Neutrophil (primary cell): ENCODE results near the gene TNPO1.

Experiments used
- H3K27ac ChIP-seq: fragments of 200-600 bp; sonication (generic); 2 replicates; pipeline ENCODE4 v1.5.1; 2016; ENCODE audit warnings: mild to moderate bottlenecking, moderate library complexity
- H3K27me3 ChIP-seq: fragments of 200-600 bp; sonication (generic); 2 replicates; pipeline ENCODE4 v1.6.0; 2016; ENCODE audit warnings: mild to moderate bottlenecking
- H3K36me3 ChIP-seq: fragments of 200-600 bp; sonication (generic); 2 replicates; pipeline ENCODE4 v1.5.1; 2017
- H3K4me1 ChIP-seq, 2 experiments: fragments of 200-600 bp in 1 of 2; sonication (generic) in 1 of 2; 1 replicate in 1 of 2; 2 replicates in 1 of 2; pipeline versions ENCODE4 v1.5.1 to v1.6.1; 2013 to 2016; ENCODE audit warnings: low read depth in 1 of 2, low read length in 1 of 2, mild to moderate bottlenecking in 1 of 2, moderate library complexity in 1 of 2; ENCODE audit not compliant: control insufficient read depth in 1 of 2, insufficient read depth in 1 of 2
- H3K4me3 ChIP-seq, 2 experiments: fragments of 200-600 bp in 1 of 2; sonication (generic) in 1 of 2; 1 replicate in 1 of 2; 2 replicates in 1 of 2; pipeline ENCODE4 v1.5.1; 2013 to 2016; ENCODE audit warnings: low read depth in 1 of 2, low read length in 1 of 2, mild to moderate bottlenecking in 1 of 2, moderate library complexity in 1 of 2
- H3K9me3 ChIP-seq: fragments of 200-600 bp; sonication (generic); 2 replicates; pipeline ENCODE4 v1.5.1; 2016
- TF ChIP-seq, protein P1 (sequence below): fragments of 200-600 bp; sonication (generic); IDR thresholded peaks from 2 replicates; pipeline ENCODE4 v1.5.1; 2016; ENCODE audit warnings: antibody characterized with exemption

The TNPO1 gene

DNA sequence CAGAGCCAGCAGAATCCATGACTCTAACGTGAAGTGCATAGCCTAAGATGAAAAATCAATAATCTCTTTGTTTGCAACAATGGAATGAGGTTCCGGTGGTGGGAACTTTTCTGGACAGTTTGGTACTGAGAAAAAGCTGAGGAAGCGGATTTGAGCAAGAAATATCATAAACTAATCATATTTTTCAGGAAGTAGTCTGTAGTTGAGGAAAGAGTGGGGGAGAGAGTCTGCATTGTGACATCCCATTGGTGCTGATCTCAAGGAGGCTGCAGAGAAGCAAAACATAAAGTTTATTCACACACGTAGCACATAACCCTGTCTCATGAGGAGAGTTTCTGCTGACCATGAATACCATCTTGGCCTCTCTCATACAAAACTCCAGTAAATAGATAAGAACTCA lies 123.6 kb downstream of the TNPO1 start:
- Histone ChIP-seq H3K27me3 (no peaks in the 10 kb centered on the region), H3K36me3 (no peaks in the 10 kb centered on the region), H3K4me3 (no peak overlapping the region), H3K27ac (no peak overlapping the region), H3K9me3 (no peaks in the 10 kb centered on the region), H3K4me1 (peaks cover 17 to 19% of the 10 kb centered on the region in 2 experiments)
- TF ChIP-seq, protein P1, sequence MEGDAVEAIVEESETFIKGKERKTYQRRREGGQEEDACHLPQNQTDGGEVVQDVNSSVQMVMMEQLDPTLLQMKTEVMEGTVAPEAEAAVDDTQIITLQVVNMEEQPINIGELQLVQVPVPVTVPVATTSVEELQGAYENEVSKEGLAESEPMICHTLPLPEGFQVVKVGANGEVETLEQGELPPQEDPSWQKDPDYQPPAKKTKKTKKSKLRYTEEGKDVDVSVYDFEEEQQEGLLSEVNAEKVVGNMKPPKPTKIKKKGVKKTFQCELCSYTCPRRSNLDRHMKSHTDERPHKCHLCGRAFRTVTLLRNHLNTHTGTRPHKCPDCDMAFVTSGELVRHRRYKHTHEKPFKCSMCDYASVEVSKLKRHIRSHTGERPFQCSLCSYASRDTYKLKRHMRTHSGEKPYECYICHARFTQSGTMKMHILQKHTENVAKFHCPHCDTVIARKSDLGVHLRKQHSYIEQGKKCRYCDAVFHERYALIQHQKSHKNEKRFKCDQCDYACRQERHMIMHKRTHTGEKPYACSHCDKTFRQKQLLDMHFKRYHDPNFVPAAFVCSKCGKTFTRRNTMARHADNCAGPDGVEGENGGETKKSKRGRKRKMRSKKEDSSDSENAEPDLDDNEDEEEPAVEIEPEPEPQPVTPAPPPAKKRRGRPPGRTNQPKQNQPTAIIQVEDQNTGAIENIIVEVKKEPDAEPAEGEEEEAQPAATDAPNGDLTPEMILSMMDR: no peak

DNA sequence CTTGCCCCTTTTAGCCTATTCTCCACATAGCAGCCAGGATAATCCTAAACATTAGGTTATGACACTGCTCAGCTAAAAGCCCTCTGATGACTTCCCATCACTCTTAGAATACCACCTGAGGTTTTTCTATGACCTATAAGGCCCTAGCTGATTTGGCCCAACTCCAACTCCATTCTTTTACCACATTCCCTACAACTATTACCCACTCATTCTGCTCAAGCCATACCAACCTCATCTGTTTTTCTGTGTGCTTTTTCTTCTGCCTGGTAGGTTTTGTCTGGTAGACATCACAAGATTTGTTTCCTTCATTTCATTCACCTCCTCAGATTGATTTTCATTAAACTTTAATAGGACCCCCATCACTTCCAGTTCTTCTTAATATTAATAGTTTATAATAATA lies 126.8 kb downstream of the TNPO1 start:
- Histone ChIP-seq H3K36me3 (no peaks in the 10 kb centered on the region), H3K4me3 (no peak overlapping the region), H3K9me3 (no peaks in the 10 kb centered on the region), H3K27ac (no peak overlapping the region), H3K27me3 (no peaks in the 10 kb centered on the region), H3K4me1 (peaks cover 6 to 8% of the 10 kb centered on the region in 2 experiments)
- TF ChIP-seq, protein P1: no peak

- Histone ChIP-seq H3K4me1 (no peaks in the 10 kb centered on the region), H3K4me3 (no peak overlapping the region), H3K9me3 (no peaks in the 10 kb centered on the region), H3K27ac (no peak overlapping the region), H3K36me3 (no peaks in the 10 kb centered on the region), H3K27me3 (peaks cover 9% of the 10 kb centered on the region)
- TF ChIP-seq, protein P1: no peak
Measured at GRCh38 chr5:72947498-72947897, 131.0 kb downstream of the TNPO1 start.

DNA sequence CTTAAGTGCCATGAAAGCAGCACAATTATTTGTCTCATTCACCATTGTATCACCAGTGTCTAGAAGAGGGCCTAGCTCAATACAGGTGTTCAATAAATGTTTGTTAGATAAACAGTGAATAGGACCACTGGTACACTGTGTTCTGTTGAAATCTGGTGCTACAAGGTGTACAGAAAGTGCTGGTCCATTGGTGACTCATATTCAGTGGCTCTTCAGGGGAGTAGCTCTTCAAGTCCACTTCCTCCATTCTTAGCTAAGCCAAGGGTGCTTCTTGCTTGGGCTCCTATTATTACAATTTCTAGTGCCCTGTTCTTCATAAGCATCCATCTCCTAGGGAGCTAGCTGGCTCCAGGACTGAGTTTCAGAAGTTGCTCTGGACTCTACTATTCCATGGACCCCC lies 133.0 kb downstream of the TNPO1 start:
- H3K27ac ChIP-seq: no peak overlapping the region
- H3K27me3 ChIP-seq: peaks cover 19% of the 10 kb centered on the region
- TF ChIP-seq, protein P1: no peak
- H3K9me3 ChIP-seq: no peaks in the 10 kb centered on the region
- no peaks in the 10 kb centered on the region for H3K4me1 ChIP-seq
- H3K36me3 ChIP-seq: no peaks in the 10 kb centered on the region
- H3K4me3 ChIP-seq: no peak overlapping the region

DNA sequence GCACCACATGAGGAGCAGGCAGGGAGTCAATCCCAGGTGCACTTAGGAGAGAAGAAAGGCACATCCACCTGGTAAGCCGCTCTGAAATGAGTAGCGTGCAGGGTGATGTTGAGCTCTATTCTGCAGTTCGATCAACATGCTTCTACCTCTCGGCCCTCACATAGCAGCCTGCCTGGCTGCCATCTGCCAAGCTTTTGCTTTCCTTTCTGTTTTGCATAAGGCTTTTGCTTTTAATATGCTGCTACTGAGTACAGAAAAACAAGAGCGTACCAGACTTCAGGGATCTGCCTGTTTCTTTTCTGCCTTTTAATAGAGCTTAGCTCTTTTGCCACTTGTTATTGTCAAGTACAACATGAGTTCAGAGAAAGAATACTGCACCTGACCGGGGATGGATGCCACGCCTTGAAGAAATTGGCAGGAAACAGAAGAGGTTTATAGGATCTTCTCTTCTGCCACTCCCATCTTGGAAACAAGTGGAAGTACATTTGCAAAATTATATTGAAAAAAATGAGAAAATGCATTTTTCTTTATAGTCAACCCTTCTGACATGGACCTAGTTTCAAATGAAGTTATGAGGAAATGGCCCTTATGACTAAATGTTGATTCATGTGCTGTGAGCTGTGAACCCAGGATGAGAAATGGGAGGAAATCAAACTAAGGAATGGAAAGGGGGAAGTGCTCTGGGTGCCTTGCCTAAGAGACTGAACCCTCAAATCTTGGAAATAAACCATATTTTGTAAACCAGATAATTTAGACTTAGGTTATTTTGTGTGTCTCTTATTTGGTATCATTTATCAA lies 135.4 kb downstream of the TNPO1 start:
- peaks cover 27% of the 10 kb centered on the region for H3K27me3 ChIP-seq
- H3K4me1 ChIP-seq: peaks cover 10% of the 10 kb centered on the region in 2 experiments
- H3K36me3 ChIP-seq: no peaks in the 10 kb centered on the region
- TF ChIP-seq, protein P1: no peak
- no peak overlapping the region for H3K4me3 ChIP-seq
- no peak overlapping the region for H3K27ac ChIP-seq
- no peaks in the 10 kb centered on the region for H3K9me3 ChIP-seq
